ENCODE measurements around the gene TMEM69.

DNA sequence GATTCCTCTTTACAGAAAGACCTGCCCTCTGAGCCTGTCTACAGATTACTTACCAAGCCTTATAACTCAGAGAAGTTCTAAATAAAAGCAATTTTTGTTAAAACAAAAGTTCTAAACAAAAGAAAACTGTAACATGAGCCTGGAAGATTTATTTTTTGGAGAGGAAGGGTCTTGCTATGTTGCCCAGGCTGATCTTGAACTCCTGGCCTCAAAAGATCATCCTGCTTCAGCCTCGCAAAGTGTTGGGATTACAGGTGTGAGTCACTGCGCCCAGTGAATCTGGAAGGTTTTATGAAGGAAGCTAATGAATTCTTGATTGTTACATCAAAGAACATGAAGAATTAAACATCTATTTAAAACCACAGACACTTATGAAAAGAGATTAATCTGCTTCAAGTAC lies 28.8 kb upstream of the TMEM69 start:
- no peak for TF ChIP-seq POLR2A (IDR thresholded peaks at IDR 0.05)
- TF ChIP-seq, protein P1, sequence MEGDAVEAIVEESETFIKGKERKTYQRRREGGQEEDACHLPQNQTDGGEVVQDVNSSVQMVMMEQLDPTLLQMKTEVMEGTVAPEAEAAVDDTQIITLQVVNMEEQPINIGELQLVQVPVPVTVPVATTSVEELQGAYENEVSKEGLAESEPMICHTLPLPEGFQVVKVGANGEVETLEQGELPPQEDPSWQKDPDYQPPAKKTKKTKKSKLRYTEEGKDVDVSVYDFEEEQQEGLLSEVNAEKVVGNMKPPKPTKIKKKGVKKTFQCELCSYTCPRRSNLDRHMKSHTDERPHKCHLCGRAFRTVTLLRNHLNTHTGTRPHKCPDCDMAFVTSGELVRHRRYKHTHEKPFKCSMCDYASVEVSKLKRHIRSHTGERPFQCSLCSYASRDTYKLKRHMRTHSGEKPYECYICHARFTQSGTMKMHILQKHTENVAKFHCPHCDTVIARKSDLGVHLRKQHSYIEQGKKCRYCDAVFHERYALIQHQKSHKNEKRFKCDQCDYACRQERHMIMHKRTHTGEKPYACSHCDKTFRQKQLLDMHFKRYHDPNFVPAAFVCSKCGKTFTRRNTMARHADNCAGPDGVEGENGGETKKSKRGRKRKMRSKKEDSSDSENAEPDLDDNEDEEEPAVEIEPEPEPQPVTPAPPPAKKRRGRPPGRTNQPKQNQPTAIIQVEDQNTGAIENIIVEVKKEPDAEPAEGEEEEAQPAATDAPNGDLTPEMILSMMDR (IDR thresholded peaks at IDR 0.05) = no peak
